WTC11 (cell line): ENCODE data around the gene IGSF23. TPM values are rescaled to one million over a fixed set of nuclear protein-coding genes. Genes with fewer than 3 reads are reported as not detected.

Source experiments
- ATAC-seq: fragments of 200-7000 bp; cut with Tn5 transposase; 2 replicates; pipeline ENCODE4 v1.10.0; 2021; ENCODE audit warnings: mild to moderate bottlenecking, moderate library complexity
- CTCF ChIA-PET: fragments of 300-600 bp; sonication (Branson Sonifier 250); formaldehyde crosslinking; loops from one replicate; lab custom pipeline; 2021; ENCODE audit warnings: antibody characterized with exemption; lab: Charles Lee
- POLR2A ChIA-PET: fragments of 350-600 bp; sonication (Branson Sonifier 250); formaldehyde crosslinking; loops from one replicate; lab custom pipeline; 2021; ENCODE audit warnings: antibody characterized with exemption; lab: Charles Lee
- DNase-seq: peaks from one replicate; pipeline ENCODE4 v3.0.0; 2021; ENCODE audit warnings: low spot score
- H3K27ac Mint-ChIP-seq: 2 replicates; pipeline ENCODE4 v1.8.0; 2021; ENCODE audit warnings: mixed read lengths
- H3K27me3 Mint-ChIP-seq: 2 replicates; pipeline ENCODE4 v1.8.0; 2021; ENCODE audit warnings: low read depth, mild to moderate bottlenecking, moderate library complexity, mixed read lengths
- H3K36me3 Mint-ChIP-seq: 2 replicates; pipeline ENCODE4 v1.8.0; 2021; ENCODE audit warnings: mixed read lengths
- H3K4me1 Mint-ChIP-seq: 2 replicates; pipeline ENCODE4 v1.8.0; 2022; ENCODE audit warnings: mixed read lengths
- H3K4me3 Mint-ChIP-seq: 2 replicates; pipeline ENCODE4 v1.8.0; 2021; ENCODE audit warnings: mild to moderate bottlenecking, moderate library complexity, mixed read lengths
- H3K9me3 Mint-ChIP-seq: 2 replicates; pipeline ENCODE4 v1.8.0; 2021; ENCODE audit warnings: mixed read lengths
- ATF2 ChIP-seq: sonication (generic); formaldehyde crosslinking; IDR thresholded peaks from 2 replicates; pipeline ENCODE4 v1.8.1; 2022; ENCODE audit warnings: low read depth, missing genetic modification reagents, borderline replicate concordance
- CREB1 ChIP-seq: sonication (generic); formaldehyde crosslinking; IDR thresholded peaks from 2 replicates; pipeline ENCODE4 v1.8.0; 2023; ENCODE audit warnings: mild to moderate bottlenecking, missing genetic modification reagents
- FOXK1 ChIP-seq: sonication (generic); formaldehyde crosslinking; IDR thresholded peaks from 2 replicates; pipeline ENCODE4 v1.8.0; 2022; ENCODE audit warnings: mild to moderate bottlenecking, moderate library complexity, missing genetic modification reagents
- GABPB1 ChIP-seq: sonication (generic); formaldehyde crosslinking; IDR thresholded peaks from 2 replicates; pipeline ENCODE4 v1.8.1; 2023; ENCODE audit warnings: mild to moderate bottlenecking, missing genetic modification reagents
- JAZF1 ChIP-seq: fragments of 250-450 bp; sonication (Bioruptor Pico); IDR thresholded peaks from 2 replicates; pipeline ENCODE4 v1.9.0; 2021; ENCODE audit warnings: moderate library complexity, mild to moderate bottlenecking, inconsistent platforms
- MLX ChIP-seq: sonication (generic); formaldehyde crosslinking; IDR thresholded peaks from 2 replicates; pipeline ENCODE4 v1.8.1; 2023; ENCODE audit warnings: mild to moderate bottlenecking, missing genetic modification reagents, moderate library complexity
- MYBL2 ChIP-seq: sonication (generic); formaldehyde crosslinking; IDR thresholded peaks from 2 replicates; pipeline ENCODE4 v1.8.1; 2023; ENCODE audit warnings: mild to moderate bottlenecking, moderate library complexity, missing genetic modification reagents
- NR2C2 ChIP-seq: sonication (generic); formaldehyde crosslinking; IDR thresholded peaks from 2 replicates; pipeline ENCODE4 v1.8.0; 2022; ENCODE audit warnings: mild to moderate bottlenecking, missing genetic modification reagents
- PRRX2 ChIP-seq: fragments of 250-450 bp; sonication (Bioruptor Pico); IDR thresholded peaks from 2 replicates; pipeline ENCODE4 v1.8.0; 2021; ENCODE audit warnings: mild to moderate bottlenecking
- TP53 ChIP-seq: sonication (generic); formaldehyde crosslinking; IDR thresholded peaks from 2 replicates; pipeline ENCODE4 v1.8.1; 2023; ENCODE audit warnings: mild to moderate bottlenecking, missing genetic modification reagents
- USF1 ChIP-seq: sonication (generic); formaldehyde crosslinking; IDR thresholded peaks from 2 replicates; pipeline ENCODE4 v1.8.0; 2022; ENCODE audit warnings: mild to moderate bottlenecking, missing genetic modification reagents
- ZNF232 ChIP-seq: sonication (generic); formaldehyde crosslinking; IDR thresholded peaks from 2 replicates; pipeline ENCODE4 v1.8.0; 2022; ENCODE audit warnings: mild to moderate bottlenecking, missing genetic modification reagents
- ZNF263 ChIP-seq: sonication (generic); formaldehyde crosslinking; IDR thresholded peaks from 2 replicates; pipeline ENCODE4 v1.8.1; 2022; ENCODE audit warnings: low read depth, mild to moderate bottlenecking, moderate library complexity, missing genetic modification reagents
- ZNF281 ChIP-seq: sonication (generic); formaldehyde crosslinking; IDR thresholded peaks from 2 replicates; pipeline ENCODE4 v1.8.0; 2023; ENCODE audit warnings: mild to moderate bottlenecking, missing genetic modification reagents
- total RNA-seq: library from RNA; stranded (reverse); gene quantifications from 3 replicates; pipeline ENCODE4 v1.2.3, GENCODE V29; 2021
- TF ChIP-seq, protein P1 (sequence below): fragments of 200-600 bp; IDR thresholded peaks from 2 replicates; pipeline ENCODE4 v1.8.0; 2022; ENCODE audit warnings: antibody characterized with exemption
- TF ChIP-seq, protein P2 (sequence below): fragments of 250-450 bp; sonication (Bioruptor Pico); IDR thresholded peaks from 2 replicates; pipeline ENCODE4 v1.8.0; 2021; ENCODE audit warnings: mild to moderate bottlenecking
- TF ChIP-seq, protein P3 (sequence below): fragments of 250-450 bp; sonication (Bioruptor Pico); IDR thresholded peaks from 2 replicates; pipeline ENCODE4 v1.9.0; 2021; ENCODE audit warnings: mild to moderate bottlenecking, borderline replicate concordance

IGSF23 gene
- total RNA-seq, 1 experiment from 2014 or later: not detected

GRCh38 chr19:44615863-44616247 is 2.5 kb downstream of the IGSF23 start:
- Mint-ChIP-seq H3K36me3 (no peaks in the 10 kb centered on the region), H3K4me1 (peaks cover 5% of the 10 kb centered on the region), H3K27me3 (no peaks in the 10 kb centered on the region), H3K9me3 (no peaks in the 10 kb centered on the region), H3K27ac (no peak overlapping the region), H3K4me3 (no peak overlapping the region)
- no peak for ATAC-seq
- DNase-seq: no peak
- TF ChIP-seq USF1 (CRISPR knock-in tag) (no peak), CREB1 (no peak), ZNF232 (no peak), ZNF263 (CRISPR knock-in tag) (no peak), TP53 (CRISPR knock-in tag) (no peak), PRRX2 (CRISPR knock-in tag) (no peak), NR2C2 (CRISPR knock-in tag) (no peak), MLX (CRISPR knock-in tag) (no peak)
- TF ChIP-seq, protein P1, sequence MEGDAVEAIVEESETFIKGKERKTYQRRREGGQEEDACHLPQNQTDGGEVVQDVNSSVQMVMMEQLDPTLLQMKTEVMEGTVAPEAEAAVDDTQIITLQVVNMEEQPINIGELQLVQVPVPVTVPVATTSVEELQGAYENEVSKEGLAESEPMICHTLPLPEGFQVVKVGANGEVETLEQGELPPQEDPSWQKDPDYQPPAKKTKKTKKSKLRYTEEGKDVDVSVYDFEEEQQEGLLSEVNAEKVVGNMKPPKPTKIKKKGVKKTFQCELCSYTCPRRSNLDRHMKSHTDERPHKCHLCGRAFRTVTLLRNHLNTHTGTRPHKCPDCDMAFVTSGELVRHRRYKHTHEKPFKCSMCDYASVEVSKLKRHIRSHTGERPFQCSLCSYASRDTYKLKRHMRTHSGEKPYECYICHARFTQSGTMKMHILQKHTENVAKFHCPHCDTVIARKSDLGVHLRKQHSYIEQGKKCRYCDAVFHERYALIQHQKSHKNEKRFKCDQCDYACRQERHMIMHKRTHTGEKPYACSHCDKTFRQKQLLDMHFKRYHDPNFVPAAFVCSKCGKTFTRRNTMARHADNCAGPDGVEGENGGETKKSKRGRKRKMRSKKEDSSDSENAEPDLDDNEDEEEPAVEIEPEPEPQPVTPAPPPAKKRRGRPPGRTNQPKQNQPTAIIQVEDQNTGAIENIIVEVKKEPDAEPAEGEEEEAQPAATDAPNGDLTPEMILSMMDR: no peak
- CTCF ChIA-PET: interaction anchor here (0.6 to 3.1 kb wide), 5 partner anchors 21 to 155 kb away, joined by 3 to 17 read pairs (median 6); no protein-coding TSS in a partner anchor
- POLR2A ChIA-PET: no interaction called here

DNA sequence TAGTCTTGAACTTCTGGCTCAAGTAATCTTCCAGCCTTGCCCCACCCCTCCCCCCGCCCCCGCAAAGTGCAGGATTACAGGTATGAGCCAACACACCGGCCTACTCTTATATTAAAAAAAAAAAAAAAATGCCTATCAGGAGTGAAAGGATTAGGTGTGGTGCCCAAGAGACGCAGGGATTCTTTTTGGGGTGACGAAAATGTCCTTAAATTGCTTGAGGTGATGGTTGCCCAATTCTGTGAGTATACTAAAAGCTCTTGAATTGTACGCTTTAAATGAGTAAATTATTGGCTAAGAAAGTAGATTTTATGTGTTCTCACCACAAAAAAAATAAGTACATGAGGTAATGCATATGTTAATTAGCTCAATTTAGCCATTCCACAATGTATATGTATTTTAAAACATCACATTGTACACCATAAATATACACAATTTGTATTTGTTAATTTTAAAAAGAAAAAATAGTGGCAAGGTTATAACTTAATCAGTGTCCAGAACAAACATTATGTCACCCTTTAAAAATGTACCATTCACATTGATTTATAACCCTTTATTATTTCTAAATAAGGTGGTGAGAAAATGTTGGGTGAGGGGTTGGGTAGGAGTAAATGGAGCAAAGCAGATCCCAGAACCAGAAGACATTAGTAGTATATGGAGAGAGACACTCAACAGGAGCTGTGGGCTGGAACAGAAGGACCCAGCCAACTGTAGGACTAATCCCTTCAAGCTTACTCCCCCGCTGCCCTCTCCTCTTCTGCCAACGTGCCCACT is 3.9 kb downstream of the IGSF23 start:
- Mint-ChIP-seq H3K27ac (no peak overlapping the region), H3K9me3 (no peaks in the 10 kb centered on the region), H3K4me3 (no peak overlapping the region), H3K4me1 (peaks cover 5% of the 10 kb centered on the region), H3K36me3 (no peaks in the 10 kb centered on the region), H3K27me3 (no peaks in the 10 kb centered on the region; the same call in 1 of the 2 replicates)
- ChIA-PET CTCF (interaction anchor here (1.0 to 3.1 kb wide), 5 partner anchors 14 to 154 kb away, joined by 3 to 17 read pairs (median 4); no protein-coding TSS in a partner anchor), POLR2A (interaction anchor here (0.6 kb wide), 1 partner anchor 96 kb away, joined by 3 read pairs; no protein-coding TSS in a partner anchor)
- DNase-seq: no peak
- no peak for ATAC-seq
- TF ChIP-seq, protein P2, sequence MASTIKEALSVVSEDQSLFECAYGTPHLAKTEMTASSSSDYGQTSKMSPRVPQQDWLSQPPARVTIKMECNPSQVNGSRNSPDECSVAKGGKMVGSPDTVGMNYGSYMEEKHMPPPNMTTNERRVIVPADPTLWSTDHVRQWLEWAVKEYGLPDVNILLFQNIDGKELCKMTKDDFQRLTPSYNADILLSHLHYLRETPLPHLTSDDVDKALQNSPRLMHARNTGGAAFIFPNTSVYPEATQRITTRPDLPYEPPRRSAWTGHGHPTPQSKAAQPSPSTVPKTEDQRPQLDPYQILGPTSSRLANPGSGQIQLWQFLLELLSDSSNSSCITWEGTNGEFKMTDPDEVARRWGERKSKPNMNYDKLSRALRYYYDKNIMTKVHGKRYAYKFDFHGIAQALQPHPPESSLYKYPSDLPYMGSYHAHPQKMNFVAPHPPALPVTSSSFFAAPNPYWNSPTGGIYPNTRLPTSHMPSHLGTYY (CRISPR knock-in tag): no peak
- TF ChIP-seq JAZF1 (CRISPR knock-in tag): no peak
- TF ChIP-seq ZNF281 (CRISPR knock-in tag): no peak
- TF ChIP-seq, protein P3, sequence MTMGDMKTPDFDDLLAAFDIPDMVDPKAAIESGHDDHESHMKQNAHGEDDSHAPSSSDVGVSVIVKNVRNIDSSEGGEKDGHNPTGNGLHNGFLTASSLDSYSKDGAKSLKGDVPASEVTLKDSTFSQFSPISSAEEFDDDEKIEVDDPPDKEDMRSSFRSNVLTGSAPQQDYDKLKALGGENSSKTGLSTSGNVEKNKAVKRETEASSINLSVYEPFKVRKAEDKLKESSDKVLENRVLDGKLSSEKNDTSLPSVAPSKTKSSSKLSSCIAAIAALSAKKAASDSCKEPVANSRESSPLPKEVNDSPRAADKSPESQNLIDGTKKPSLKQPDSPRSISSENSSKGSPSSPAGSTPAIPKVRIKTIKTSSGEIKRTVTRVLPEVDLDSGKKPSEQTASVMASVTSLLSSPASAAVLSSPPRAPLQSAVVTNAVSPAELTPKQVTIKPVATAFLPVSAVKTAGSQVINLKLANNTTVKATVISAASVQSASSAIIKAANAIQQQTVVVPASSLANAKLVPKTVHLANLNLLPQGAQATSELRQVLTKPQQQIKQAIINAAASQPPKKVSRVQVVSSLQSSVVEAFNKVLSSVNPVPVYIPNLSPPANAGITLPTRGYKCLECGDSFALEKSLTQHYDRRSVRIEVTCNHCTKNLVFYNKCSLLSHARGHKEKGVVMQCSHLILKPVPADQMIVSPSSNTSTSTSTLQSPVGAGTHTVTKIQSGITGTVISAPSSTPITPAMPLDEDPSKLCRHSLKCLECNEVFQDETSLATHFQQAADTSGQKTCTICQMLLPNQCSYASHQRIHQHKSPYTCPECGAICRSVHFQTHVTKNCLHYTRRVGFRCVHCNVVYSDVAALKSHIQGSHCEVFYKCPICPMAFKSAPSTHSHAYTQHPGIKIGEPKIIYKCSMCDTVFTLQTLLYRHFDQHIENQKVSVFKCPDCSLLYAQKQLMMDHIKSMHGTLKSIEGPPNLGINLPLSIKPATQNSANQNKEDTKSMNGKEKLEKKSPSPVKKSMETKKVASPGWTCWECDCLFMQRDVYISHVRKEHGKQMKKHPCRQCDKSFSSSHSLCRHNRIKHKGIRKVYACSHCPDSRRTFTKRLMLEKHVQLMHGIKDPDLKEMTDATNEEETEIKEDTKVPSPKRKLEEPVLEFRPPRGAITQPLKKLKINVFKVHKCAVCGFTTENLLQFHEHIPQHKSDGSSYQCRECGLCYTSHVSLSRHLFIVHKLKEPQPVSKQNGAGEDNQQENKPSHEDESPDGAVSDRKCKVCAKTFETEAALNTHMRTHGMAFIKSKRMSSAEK (CRISPR knock-in tag): no peak
- no peak for TF ChIP-seq MYBL2
- TF ChIP-seq FOXK1 (CRISPR knock-in tag): no peak
- no peak for TF ChIP-seq ATF2 (CRISPR knock-in tag)
- TF ChIP-seq, protein P1: no peak
- TF ChIP-seq GABPB1 (CRISPR knock-in tag): no peak
